ENCODE data around the gene TBC1D17.

GRCh38 chr19:49895566-49896297 lies 18.2 kb downstream of the TBC1D17 start:
- no peak for TF ChIP-seq CTCF (conservative IDR thresholded peaks at IDR 0.05)
- no peak for TF ChIP-seq ZFX (IDR thresholded peaks at IDR 0.05)

Measured in C4-2B (cell line).